ENCODE results near the gene AMZ2.

Gene AMZ2

DNA sequence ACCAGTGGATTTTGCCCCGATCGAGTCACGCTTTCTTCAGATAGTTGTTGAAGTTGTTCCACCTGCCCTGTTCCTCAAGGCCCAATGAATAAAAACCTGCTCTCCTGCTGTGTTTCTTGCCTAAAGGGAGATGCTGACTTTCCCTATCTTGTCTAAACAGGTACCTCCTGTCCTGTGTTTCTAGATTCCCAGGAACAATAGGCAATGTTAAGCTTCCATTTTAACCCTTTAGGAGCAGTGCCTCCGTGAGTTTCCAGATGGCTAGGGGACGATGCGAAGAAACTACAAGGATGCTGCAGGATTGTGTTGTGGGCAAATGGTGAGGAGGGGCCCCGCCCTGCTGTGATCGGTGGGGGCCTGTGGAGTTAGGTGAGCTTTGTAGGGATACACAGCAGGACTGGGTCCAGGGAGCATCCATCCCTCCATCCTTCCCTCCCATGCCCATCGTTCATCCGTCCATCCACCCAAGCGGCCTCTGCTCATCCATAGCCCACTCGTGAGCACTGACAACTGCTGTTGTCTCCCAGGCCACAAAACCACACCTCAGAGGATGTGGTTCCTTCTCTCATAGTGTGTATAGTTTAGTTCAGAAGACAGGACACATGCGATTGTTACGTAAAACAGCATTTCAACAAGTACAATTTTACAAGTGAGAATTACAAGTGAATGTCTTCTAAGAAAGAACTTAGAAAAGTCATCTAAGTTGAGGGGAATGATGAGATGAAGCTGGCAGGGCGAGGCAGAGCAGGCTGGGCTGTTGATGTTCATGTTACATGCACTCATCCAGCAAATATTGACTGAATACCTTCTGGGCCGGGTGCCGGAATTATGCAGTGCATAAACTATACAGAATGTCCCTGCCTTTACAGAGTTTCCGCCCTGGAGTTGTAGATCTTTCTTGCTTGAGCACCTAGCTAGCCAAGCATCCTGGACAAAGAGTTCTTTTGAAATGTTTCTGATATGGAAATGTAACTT is 48.7 kb downstream of the AMZ2 start:
- Histone ChIP-seq H3K27me3 (no peaks in the 10 kb centered on the region), H3K9me3 (no peaks in the 10 kb centered on the region), H3K27ac (peak overlapping the region; percentile 96), H3K4me1 (ENCODE audit: control insufficient read depth in 1 of 2, insufficient read depth in 1 of 2, low read depth in 1 of 2, low read length in 1 of 2) (peaks cover 68 to 73% of the 10 kb centered on the region in 2 experiments), H3K36me3 (no peaks in the 10 kb centered on the region), H3K4me3 (ENCODE audit: low read depth in 1 of 2, low read length in 1 of 2) (peak overlapping the region; percentile 6 to 34)
- TF ChIP-seq, protein P1, sequence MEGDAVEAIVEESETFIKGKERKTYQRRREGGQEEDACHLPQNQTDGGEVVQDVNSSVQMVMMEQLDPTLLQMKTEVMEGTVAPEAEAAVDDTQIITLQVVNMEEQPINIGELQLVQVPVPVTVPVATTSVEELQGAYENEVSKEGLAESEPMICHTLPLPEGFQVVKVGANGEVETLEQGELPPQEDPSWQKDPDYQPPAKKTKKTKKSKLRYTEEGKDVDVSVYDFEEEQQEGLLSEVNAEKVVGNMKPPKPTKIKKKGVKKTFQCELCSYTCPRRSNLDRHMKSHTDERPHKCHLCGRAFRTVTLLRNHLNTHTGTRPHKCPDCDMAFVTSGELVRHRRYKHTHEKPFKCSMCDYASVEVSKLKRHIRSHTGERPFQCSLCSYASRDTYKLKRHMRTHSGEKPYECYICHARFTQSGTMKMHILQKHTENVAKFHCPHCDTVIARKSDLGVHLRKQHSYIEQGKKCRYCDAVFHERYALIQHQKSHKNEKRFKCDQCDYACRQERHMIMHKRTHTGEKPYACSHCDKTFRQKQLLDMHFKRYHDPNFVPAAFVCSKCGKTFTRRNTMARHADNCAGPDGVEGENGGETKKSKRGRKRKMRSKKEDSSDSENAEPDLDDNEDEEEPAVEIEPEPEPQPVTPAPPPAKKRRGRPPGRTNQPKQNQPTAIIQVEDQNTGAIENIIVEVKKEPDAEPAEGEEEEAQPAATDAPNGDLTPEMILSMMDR (IDR thresholded peaks at IDR 0.05), result no peak

DNA sequence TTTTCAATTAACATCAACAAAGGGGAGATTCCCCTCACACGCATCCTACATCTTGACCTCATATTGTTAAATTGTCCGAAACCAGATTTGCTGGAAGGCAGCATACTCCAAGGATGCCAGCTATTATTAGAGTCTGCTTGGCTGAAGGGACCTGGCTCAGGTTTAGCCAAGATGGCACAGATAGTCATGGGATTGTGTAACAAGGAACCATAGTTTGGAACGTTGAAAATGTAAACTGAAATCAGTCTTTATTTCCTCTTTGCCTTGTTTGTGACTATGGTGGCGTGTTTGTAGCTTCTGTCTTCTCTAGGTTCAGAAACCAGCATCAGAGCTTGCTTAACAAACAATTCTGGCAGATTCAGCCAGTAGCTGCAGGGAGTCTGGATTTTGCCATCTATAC is 49.4 kb downstream of the AMZ2 start:
- TF ChIP-seq, protein P1 (IDR thresholded peaks at IDR 0.05), result no peak
- Histone ChIP-seq H3K4me1 (ENCODE audit: control insufficient read depth in 1 of 2, insufficient read depth in 1 of 2, low read depth in 1 of 2, low read length in 1 of 2) (peaks cover 66% of the 10 kb centered on the region in 2 experiments), H3K4me3 (ENCODE audit: low read depth in 1 of 2, low read length in 1 of 2) (peak overlapping the region in 1 of 2 experiments; percentile 34), H3K27me3 (no peaks in the 10 kb centered on the region), H3K27ac (peak overlapping the region; percentile 96), H3K36me3 (no peaks in the 10 kb centered on the region), H3K9me3 (no peaks in the 10 kb centered on the region)

DNA sequence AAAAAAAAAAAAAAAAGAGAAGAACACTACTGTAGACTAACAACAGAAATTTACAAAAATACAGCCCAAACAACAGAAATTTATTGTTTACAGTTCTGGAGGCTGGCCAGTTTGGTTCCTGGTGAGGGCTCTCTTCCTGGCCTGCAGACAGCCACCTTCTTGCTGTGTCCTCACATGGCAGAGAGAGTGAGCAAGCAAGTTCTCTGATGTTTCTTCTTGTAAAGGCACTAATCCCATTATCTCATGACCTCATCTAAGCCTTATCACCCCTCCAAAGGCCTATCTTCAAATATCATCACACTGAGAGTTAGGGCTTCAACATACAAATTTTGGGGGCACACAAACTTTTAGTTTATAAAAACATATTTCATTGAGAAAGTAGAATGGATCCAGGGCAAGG is 50.8 kb downstream of the AMZ2 start:
- Histone ChIP-seq H3K4me3 (ENCODE audit: low read depth in 1 of 2, low read length in 1 of 2) (no peak overlapping the region), H3K9me3 (no peaks in the 10 kb centered on the region), H3K27me3 (no peaks in the 10 kb centered on the region), H3K4me1 (ENCODE audit: control insufficient read depth in 1 of 2, insufficient read depth in 1 of 2, low read depth in 1 of 2, low read length in 1 of 2) (peaks cover 52% of the 10 kb centered on the region in 2 experiments), H3K27ac (peak overlapping the region; percentile 96), H3K36me3 (no peaks in the 10 kb centered on the region)
- TF ChIP-seq, protein P1 (IDR thresholded peaks at IDR 0.05), result no peak

DNA sequence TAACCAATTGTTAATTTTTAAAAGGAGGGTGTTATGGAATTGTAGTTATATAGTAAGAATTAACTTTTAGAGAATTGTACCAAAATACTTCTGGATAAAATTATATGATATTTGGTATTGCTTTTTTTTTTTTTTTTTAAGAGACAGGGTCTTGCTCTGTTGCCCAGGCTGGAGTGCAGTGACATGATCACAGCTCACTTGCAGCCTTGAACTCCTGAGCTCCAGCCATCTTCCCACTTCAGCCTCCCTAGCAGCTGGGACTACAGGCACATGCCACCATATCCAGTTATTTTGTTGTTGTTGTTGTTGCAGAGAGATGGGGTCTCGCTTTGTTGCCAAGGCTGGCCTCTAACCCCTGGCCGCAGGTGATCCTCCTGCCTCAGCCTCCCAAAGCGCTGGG is 52.0 kb downstream of the AMZ2 start:
- Histone ChIP-seq H3K27ac (no peak overlapping the region), H3K9me3 (no peaks in the 10 kb centered on the region), H3K27me3 (no peaks in the 10 kb centered on the region), H3K36me3 (no peaks in the 10 kb centered on the region), H3K4me1 (ENCODE audit: control insufficient read depth in 1 of 2, insufficient read depth in 1 of 2, low read depth in 1 of 2, low read length in 1 of 2) (peaks cover 43 to 45% of the 10 kb centered on the region in 2 experiments), H3K4me3 (ENCODE audit: low read depth in 1 of 2, low read length in 1 of 2) (no peak overlapping the region)
- TF ChIP-seq, protein P1 (IDR thresholded peaks at IDR 0.05), result no peak

DNA sequence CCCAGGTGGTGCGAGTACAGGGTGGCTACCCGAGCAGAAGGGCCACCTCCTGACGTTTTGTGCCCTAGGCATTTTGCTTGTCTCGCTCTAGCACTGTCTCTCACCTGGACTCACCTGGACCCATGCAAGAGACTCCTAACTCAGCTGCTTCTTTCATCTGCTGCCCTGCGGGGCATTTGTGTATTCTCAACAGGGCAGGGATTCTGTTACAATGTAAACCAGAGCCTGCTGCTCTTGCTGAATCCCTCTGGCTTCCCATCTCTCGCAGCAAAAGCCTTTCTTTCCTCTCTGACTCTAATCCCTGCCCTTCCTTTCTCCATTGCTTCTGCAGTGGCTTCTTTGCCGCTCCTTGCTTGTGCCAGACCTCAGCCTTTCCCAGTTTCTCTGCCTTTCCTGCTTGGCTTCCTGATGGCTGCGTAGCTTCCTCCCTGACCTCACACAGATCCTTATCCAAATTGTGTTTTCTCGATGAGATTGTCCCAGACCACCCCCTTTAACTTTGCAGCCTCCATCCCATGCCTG is 53.7 kb downstream of the AMZ2 start:
- no peak overlapping the region for H3K4me3 ChIP-seq (ENCODE audit: low read depth in 1 of 2, low read length in 1 of 2)
- peaks cover 35 to 37% of the 10 kb centered on the region in 2 experiments for H3K4me1 ChIP-seq (ENCODE audit: control insufficient read depth in 1 of 2, insufficient read depth in 1 of 2, low read depth in 1 of 2, low read length in 1 of 2)
- TF ChIP-seq, protein P1 (IDR thresholded peaks at IDR 0.05), result no peak
- peak overlapping the region; percentile 54 for H3K27ac ChIP-seq
- no peaks in the 10 kb centered on the region for H3K36me3 ChIP-seq
- H3K9me3 ChIP-seq, result no peaks in the 10 kb centered on the region
- H3K27me3 ChIP-seq, result no peaks in the 10 kb centered on the region

Data from neutrophil (primary cell).